OCI-LY1 (cell line): Measurements from ENCODE around the gene GRIN2A.

Source experiments
- EZH2 ChIP-seq: fragments of 200-600 bp; sonication (generic), shearing (Covaris generic); IDR thresholded peaks from 2 replicates; pipeline ENCODE4 v1.8.0; 2017; ENCODE audit warnings: borderline replicate concordance, mixed run types, mild to moderate bottlenecking, antibody characterized with exemption, low read length, moderate library complexity, mixed read lengths
- TF ChIP-seq, protein P1 (sequence below): fragments of 200-600 bp; sonication (generic), shearing (Covaris generic); IDR thresholded peaks from 2 replicates; pipeline ENCODE4 v1.5.1; 2017; ENCODE audit warnings: mild to moderate bottlenecking, antibody characterized with exemption, low read length, moderate library complexity, mixed read lengths

- TF ChIP-seq, protein P1, sequence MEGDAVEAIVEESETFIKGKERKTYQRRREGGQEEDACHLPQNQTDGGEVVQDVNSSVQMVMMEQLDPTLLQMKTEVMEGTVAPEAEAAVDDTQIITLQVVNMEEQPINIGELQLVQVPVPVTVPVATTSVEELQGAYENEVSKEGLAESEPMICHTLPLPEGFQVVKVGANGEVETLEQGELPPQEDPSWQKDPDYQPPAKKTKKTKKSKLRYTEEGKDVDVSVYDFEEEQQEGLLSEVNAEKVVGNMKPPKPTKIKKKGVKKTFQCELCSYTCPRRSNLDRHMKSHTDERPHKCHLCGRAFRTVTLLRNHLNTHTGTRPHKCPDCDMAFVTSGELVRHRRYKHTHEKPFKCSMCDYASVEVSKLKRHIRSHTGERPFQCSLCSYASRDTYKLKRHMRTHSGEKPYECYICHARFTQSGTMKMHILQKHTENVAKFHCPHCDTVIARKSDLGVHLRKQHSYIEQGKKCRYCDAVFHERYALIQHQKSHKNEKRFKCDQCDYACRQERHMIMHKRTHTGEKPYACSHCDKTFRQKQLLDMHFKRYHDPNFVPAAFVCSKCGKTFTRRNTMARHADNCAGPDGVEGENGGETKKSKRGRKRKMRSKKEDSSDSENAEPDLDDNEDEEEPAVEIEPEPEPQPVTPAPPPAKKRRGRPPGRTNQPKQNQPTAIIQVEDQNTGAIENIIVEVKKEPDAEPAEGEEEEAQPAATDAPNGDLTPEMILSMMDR = no peak
- TF ChIP-seq EZH2 = no peak
Observed at GRCh38 chr16:9904526-9904925, 277.7 kb downstream of the GRIN2A start.
